Keratinocyte (primary cell): ENCODE results near the gene MAT1A. TPM values are rescaled to one million over a fixed set of nuclear protein-coding genes. Genes with fewer than 3 reads are reported as not detected.

Source experiments
- polyA plus RNA-seq, 5 experiments: library from polyadenylated mRNA; depleted of rRNA in 3 of 5; stranded (reverse) in 3 of 5; stranded (forward) in 1 of 5; unstranded in 1 of 5; fragments of >200 nt; gene quantifications; 1 replicate in 1 of 5; 2 replicates in 3 of 5; 3 replicates in 1 of 5; pipeline versions ENCODE4 v1.2.1 to v1.2.3, GENCODE V29; 2011 to 2012; ENCODE audit warnings: missing spikeins in 2 of 5, low read depth in 1 of 5, low replicate concordance in 1 of 5

Gene MAT1A
- polyA plus RNA-seq, 1 donor (not counting 4 experiments of a cell fraction or from before 2014, with no cell fraction given): 0.37 TPM

Other genes starting within 250 kb of the MAT1A start
- gene TMEM254, start 211.0 kb downstream of the MAT1A start, polyA plus RNA-seq: 26.5 to 44.3 TPM (median 34.0 TPM) in 3 replicates
- gene PLAC9, start 156.9 kb downstream of the MAT1A start, polyA plus RNA-seq: 0.39 to 0.70 TPM in 2 of 3 replicates, not detected in the other
- gene ANXA11, start 84.1 kb downstream of the MAT1A start, polyA plus RNA-seq: 69.7 to 97.9 TPM (median 93.9 TPM) in 3 replicates
- not detected in 3 replicates for gene DYDC1, start 67.1 kb upstream of the MAT1A start, polyA plus RNA-seq
- not detected in 3 replicates for gene DYDC2, start 67.1 kb upstream of the MAT1A start, polyA plus RNA-seq
- 50.2 to 71.6 TPM (median 53.3 TPM) in 3 replicates for gene PRXL2A, start 118.9 kb upstream of the MAT1A start, polyA plus RNA-seq
- gene TSPAN14, start 164.7 kb upstream of the MAT1A start, polyA plus RNA-seq: 71.1 to 191 TPM (median 87.0 TPM) in 3 replicates
- gene SH2D4B, start 248.2 kb upstream of the MAT1A start, polyA plus RNA-seq: 0.03 to 0.42 TPM (median 0.22 TPM) in 3 replicates